Loucy (cell line): ENCODE measurements around the gene NCKAP5.

Experiments used
- H2AFZ ChIP-seq: fragments of 200-600 bp; sonication (generic); 2 replicates; pipeline ENCODE4 v1.6.0; 2016; ENCODE audit warnings: antibody characterized with exemption, mild to moderate bottlenecking, low read length, moderate library complexity
- H3F3A ChIP-seq: fragments of 200-600 bp; 2 replicates; pipeline ENCODE4 v1.6.0; 2016; ENCODE audit warnings: antibody characterized with exemption, low read depth, mild to moderate bottlenecking
- H3K27me3 ChIP-seq: fragments of 200-600 bp; sonication (generic); 2 replicates; pipeline ENCODE4 v1.6.1; 2014; ENCODE audit warnings: low read length, mild to moderate bottlenecking; ENCODE audit not compliant: insufficient read depth, poor library complexity, severe bottlenecking
- H3K36me3 ChIP-seq: fragments of 200-600 bp; sonication (generic); 2 replicates; pipeline ENCODE4 v1.6.1; 2016; ENCODE audit warnings: low read length; ENCODE audit not compliant: insufficient read depth
- H3K4me1 ChIP-seq: fragments of 200-600 bp; sonication (generic); 2 replicates; pipeline ENCODE4 v1.5.1; 2014; ENCODE audit warnings: low read length, mild to moderate bottlenecking; ENCODE audit not compliant: insufficient read depth, poor library complexity, severe bottlenecking
- H3K4me2 ChIP-seq: fragments of 200-600 bp; sonication (generic); 2 replicates; pipeline ENCODE4 v1.6.0; 2014; ENCODE audit warnings: antibody characterized with exemption, low read length, low read depth, mild to moderate bottlenecking; ENCODE audit not compliant: poor library complexity, severe bottlenecking
- H3K4me3 ChIP-seq: fragments of 200-600 bp; sonication (generic); 2 replicates; pipeline ENCODE4 v1.5.1; 2014; ENCODE audit warnings: low read length, mild to moderate bottlenecking, mixed read lengths; ENCODE audit not compliant: poor library complexity, severe bottlenecking
- H3K79me2 ChIP-seq: fragments of 200-600 bp; sonication (generic); 2 replicates; pipeline ENCODE4 v1.6.1; 2014; ENCODE audit warnings: low read length; ENCODE audit not compliant: insufficient read depth
- H3K9ac ChIP-seq: fragments of 200-600 bp; sonication (generic); 2 replicates; pipeline ENCODE4 v1.6.0; 2014; ENCODE audit warnings: mild to moderate bottlenecking, low read depth, low read length, moderate library complexity; ENCODE audit not compliant: poor library complexity, severe bottlenecking
- H3K9me2 ChIP-seq: fragments of 200-600 bp; sonication (generic); replicated peaks from 2 replicates; pipeline ENCODE4 v1.6.1; 2016; ENCODE audit warnings: low read depth, low read length, mixed read lengths
- H3K9me3 ChIP-seq: fragments of 200-600 bp; sonication (generic); 2 replicates; pipeline ENCODE4 v1.6.1; 2014; ENCODE audit warnings: mild to moderate bottlenecking, antibody characterized with exemption, low read length, low read depth; ENCODE audit not compliant: insufficient read depth
- H4K20me1 ChIP-seq: fragments of 200-600 bp; sonication (generic); 2 replicates; pipeline ENCODE4 v1.6.0; 2014; ENCODE audit warnings: antibody characterized with exemption, low read length, mild to moderate bottlenecking; ENCODE audit not compliant: insufficient read depth, poor library complexity, severe bottlenecking
- CTCF ChIP-seq: fragments of 200-600 bp; sonication (generic); conservative IDR thresholded peaks from 2 replicates; pipeline ENCODE4 v1.5.1; 2014; ENCODE audit warnings: mild to moderate bottlenecking, antibody characterized with exemption, low read length
- EZH2phosphoT487 ChIP-seq: fragments of 200-600 bp; IDR thresholded peaks from 2 replicates; pipeline ENCODE4 v1.6.1; 2018; ENCODE audit warnings: antibody characterized with exemption, mild to moderate bottlenecking, moderate library complexity, borderline replicate concordance

Gene NCKAP5

GRCh38 chr2:133503323-133503722, 64.9 kb downstream of the NCKAP5 start:
- H3K4me1 ChIP-seq: no peaks in the 10 kb centered on the region
- no peaks in the 10 kb centered on the region for H3K9me2 ChIP-seq
- no peaks in the 10 kb centered on the region for H3K36me3 ChIP-seq
- no peak for TF ChIP-seq EZH2phosphoT487
- TF ChIP-seq CTCF: no peak
- H3K27me3 ChIP-seq: no peaks in the 10 kb centered on the region
- no peaks in the 10 kb centered on the region for H4K20me1 ChIP-seq
- H3K4me3 ChIP-seq: no peak overlapping the region
- no peaks in the 10 kb centered on the region; the same call in 1 of the 2 replicates for H3K9me3 ChIP-seq
- no peak overlapping the region for H2AFZ ChIP-seq
- H3K9ac ChIP-seq: no peak overlapping the region
- no peaks in the 10 kb centered on the region for H3K79me2 ChIP-seq
- H3K4me2 ChIP-seq: no peak overlapping the region
- no peaks in the 10 kb centered on the region for H3F3A ChIP-seq

- Histone ChIP-seq H2AFZ (no peak overlapping the region), H3K4me2 (no peak overlapping the region), H3K9me2 (no peaks in the 10 kb centered on the region), H3K4me3 (no peak overlapping the region), H3F3A (no peaks in the 10 kb centered on the region), H3K27me3 (no peaks in the 10 kb centered on the region), H4K20me1 (no peaks in the 10 kb centered on the region), H3K79me2 (no peaks in the 10 kb centered on the region), H3K9ac (no peak overlapping the region), H3K9me3 (no peaks in the 10 kb centered on the region; the same call in 1 of the 2 replicates), H3K4me1 (no peaks in the 10 kb centered on the region), H3K36me3 (no peaks in the 10 kb centered on the region)
- TF ChIP-seq EZH2phosphoT487 (no peak), CTCF (no peak)
Observed at GRCh38 chr2:133502678-133503077, 65.6 kb downstream of the NCKAP5 start.

GRCh38 chr2:133500917-133501316, 67.3 kb downstream of the NCKAP5 start:
- Histone ChIP-seq H3K36me3 (no peaks in the 10 kb centered on the region), H3K4me2 (no peak overlapping the region), H3K4me3 (no peak overlapping the region), H3K9me3 (no peaks in the 10 kb centered on the region; the same call in 1 of the 2 replicates), H3K4me1 (no peaks in the 10 kb centered on the region), H2AFZ (no peak overlapping the region), H3F3A (no peaks in the 10 kb centered on the region), H3K9ac (no peak overlapping the region), H3K79me2 (no peaks in the 10 kb centered on the region), H3K27me3 (no peaks in the 10 kb centered on the region), H4K20me1 (no peaks in the 10 kb centered on the region), H3K9me2 (no peaks in the 10 kb centered on the region)
- TF ChIP-seq CTCF: no peak
- no peak for TF ChIP-seq EZH2phosphoT487
